HS-27A (cell line): ENCODE data around the gene C1orf50.
"Not testable (repeated sequence)": the region's sequence is repeated elsewhere in the genome, so short reads cannot be mapped to it uniquely, and the experiment has no call there.

Experiments
- DNase-seq: peaks from one replicate; pipeline ENCODE4 v3.0.0-alpha.2; 2012; ENCODE audit warnings: low read depth, missing footprints

C1orf50 gene

GRCh38 chr1:42739753-42740700 lies 27.0 kb upstream of the C1orf50 start, which contains the start of gene CLDN19:
CLDN19 (minus strand) TSS chr1:42740236; CDS start chr1:42740063, 173 bp downstream.
- no peak for DNase-seq

GRCh38 chr1:42740851-42741580 lies 26.0 kb upstream of the C1orf50 start:
- DNase-seq, result no peak

DNA sequence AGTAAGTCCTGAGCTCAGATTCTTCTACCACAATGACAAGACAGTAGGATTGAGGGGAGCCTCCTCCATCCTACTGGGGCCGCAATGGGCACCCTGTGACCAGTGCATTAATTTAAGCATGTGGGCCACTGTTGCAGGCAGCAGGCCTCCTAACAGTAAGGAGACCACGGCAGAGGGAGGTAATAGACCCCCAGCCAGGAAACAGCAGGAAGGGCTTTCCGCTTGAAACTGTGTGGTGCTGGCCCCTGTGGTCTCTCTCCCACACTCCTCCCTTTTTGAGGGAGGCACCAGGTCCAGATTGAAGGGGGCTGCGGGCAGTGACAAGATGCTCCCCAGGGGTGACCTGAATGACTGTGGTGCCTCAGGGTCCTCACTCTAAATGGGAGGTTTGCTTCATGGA lies 25.3 kb upstream of the C1orf50 start:
- no peak for DNase-seq

GRCh38 chr1:42742141-42742540 lies 24.9 kb upstream of the C1orf50 start:
- DNase-seq, result no peak

- no peak for DNase-seq
Measured at GRCh38 chr1:42742617-42743316, 24.3 kb upstream of the C1orf50 start.

DNA sequence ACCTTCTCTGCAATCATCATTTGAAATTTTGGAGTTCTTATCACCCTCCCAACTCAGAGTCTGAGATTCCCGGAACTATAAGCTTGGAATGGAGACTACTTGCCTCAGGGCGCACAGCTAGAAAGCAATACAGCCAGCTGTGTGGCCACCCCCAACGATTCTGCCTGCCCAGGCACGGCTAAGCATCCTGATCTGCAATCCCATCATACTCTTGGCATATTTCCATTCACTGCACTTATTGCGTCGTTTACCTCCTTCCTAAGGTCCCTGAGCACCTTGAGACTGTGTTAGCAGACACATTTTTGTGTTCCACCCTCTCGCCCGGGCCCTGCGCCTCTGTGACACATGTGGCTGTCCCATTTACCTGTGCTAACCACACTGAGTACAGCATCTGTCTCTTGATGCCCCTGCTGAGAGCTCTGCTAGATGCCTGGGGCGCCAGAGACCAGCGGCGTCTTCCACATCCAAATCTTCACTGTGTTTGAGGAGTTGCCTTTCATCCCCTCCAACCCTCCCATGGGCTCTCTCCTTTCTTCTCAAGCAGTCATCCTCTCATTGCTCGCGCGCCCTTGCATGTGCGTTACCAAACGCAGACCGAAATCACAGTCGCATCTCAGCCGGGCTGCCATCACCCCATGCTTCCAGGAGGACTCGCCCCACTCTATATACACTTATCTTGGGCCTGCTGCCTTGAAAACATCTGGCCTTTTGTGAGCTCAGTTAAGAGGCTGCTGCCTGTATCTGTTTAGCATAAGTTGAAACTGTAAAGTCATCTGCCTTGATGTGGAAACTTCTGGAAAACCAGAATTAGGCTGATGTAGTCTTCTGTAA lies 23.5 kb upstream of the C1orf50 start:
- DNase-seq, result no peak

- no peak for DNase-seq
Measured at GRCh38 chr1:42744148-42744413, 23.0 kb upstream of the C1orf50 start.

GRCh38 chr1:42745851-42746250 lies 21.2 kb upstream of the C1orf50 start:
- DNase-seq, result no peak

DNA sequence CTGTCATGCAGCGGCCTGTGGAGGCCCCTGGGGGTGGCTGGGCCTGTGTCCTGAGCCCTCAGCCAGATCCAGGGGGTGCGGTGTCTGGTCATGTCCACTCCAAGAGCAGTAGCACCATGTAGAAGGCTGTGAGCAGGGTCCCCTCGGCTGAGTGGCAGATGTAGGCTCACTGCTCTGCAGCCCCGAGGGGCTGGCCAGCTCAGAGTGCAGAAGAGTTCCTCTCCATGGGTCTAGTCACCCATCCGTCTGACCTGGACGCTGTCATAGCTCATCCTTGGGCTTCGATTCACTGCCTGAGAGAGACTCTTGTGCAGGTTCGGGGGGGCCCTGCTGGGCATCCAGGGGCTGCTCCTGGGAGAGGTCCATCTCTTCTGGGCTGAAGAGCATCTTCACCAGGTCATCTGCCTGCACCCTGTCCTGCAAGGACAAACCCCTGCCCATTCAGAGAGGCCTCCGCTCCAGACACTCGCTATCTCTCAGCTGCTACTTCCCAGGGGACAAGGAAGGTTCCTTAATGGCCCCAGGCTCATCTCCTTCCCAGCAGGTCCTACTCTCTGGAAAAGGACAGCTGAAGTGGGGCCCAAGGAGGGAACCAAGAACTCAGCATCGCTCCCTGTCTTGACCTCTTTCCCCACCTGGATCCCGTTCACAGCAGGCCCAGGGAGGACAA lies 20.5 kb upstream of the C1orf50 start:
- DNase-seq, result no peak

DNA sequence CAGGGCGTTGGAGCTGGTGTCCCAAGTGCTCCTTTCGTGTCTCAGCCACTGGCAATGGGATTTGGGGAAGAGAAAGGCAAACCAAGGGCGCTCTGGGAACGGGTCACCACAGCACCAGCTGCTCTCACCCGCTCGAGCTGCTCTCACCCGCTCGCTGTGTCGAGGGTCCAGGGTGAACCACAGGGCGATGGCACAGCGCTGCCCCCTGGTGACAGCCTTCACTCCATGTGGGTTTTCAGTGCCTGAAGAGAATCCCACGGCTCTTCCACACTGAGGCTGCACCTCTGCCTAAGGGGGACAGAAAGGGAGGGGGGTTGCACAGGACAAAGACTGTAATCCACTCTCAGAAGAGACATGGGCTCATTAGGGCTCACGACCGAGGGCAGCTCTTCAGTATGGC lies 19.9 kb upstream of the C1orf50 start:
- DNase-seq, result no peak

GRCh38 chr1:42748021-42748420 lies 19.0 kb upstream of the C1orf50 start:
- DNase-seq, result no peak

DNA sequence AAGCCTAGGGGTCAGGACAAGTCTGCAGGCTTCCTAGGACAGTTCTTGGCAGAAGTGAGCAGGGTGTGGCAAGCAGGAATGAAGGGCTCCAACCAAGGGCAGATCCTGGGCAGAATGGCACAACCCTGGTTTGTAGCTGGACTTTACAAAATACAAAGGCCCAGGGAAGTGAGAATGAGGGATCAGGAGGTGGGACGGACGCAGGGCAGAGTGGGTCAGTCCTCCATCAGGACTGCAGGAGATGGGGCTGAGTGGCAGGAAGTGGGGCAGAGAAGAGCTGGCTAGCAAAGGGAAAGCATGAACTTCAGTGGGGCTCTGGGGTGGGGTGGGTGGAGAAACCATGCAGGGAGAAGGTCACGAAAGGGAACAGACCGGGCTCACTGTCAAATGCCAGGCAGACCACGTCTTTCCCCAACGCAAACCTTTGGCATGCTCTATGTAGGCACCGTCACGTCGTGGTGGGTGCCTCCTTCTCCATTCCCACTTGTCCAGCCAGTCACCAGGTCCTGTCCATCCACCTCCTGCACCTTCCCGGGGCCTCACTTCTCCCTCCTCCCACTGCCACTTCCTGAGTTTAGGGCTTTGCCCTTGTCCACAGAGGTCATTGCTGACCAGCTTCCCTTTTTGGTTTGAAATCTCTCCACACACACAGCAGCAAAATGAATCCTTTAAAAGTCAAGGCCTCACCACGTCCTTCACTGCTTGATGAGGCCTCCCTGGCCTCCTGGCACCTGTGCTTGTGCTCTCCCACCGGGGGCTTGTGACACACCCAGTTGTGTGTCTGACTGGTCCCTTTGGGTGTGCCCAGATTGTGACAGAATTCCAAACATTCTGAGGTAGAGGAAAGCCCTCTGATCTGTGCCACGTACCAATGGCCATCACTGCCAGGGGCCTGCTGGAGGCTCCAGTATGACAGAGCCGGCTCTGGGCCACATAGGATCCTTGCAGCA lies 18.3 kb upstream of the C1orf50 start:
- DNase-seq, result no peak

DNA sequence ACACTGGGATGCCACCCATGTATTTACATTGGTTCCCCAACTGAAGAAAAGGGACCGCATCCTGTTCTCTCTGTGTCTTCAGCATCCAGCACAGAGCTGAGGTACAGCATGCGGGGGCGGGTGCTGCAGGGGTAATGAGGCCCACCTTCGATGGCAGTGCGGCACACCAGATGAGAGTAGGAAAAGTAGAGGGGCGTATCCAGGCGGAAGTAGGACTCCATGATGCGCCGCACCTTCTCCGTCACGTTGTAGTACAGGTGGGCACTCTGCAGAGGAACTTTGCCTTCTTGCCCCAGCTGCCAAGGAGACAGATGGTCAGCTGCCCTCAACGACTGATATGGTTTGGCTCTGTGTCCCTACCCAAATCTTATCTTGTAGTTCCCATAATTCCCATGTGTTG lies 17.0 kb upstream of the C1orf50 start:
- DNase-seq, result no peak

GRCh38 chr1:42751511-42752070 lies 15.5 kb upstream of the C1orf50 start:
- not testable (repeated sequence) for DNase-seq

- DNase-seq, result no peak
Measured at GRCh38 chr1:42752284-42752683, 14.8 kb upstream of the C1orf50 start.

DNA sequence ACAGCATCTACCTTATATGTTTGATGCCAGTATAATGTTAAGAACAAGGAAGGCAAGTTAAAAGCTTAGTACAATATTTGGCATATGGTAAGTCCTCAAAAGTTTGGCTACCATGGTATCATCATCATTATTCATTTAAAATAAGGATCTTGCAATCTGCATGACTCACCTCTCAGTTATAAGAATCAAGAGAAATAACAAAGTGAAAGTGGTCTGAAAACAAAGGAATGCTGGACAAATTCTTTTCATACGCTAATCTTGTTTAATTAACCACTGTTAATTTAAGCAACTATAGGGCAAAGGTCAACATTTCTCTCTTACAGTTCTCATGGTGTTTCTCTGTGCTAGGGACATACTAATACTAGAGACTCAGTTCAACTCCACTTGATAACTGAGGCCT lies 14.0 kb upstream of the C1orf50 start:
- DNase-seq, result no peak

- DNase-seq, result peak; percentile 14
Measured at GRCh38 chr1:42756956-42757891, 9.8 kb upstream of the C1orf50 start.

DNA sequence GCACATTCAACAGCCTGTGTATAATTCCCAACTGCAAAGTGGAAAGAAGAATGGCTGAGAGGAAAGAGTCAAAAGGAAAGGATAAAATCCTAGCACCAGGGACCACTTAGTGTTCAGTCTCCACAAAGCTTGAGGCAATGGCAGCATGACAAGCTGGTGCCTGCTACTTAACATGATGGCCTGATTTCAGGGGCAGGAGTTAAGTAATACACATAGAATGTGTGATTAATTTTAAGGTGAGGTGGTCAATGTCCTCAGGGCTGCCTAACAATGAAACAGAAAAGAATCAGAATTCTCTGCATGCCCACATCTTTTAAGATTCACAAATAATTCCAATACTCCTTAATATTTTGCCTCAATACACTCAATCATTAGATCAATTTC lies 9.2 kb upstream of the C1orf50 start:
- no peak for DNase-seq

- no peak for DNase-seq
Measured at GRCh38 chr1:42758641-42759040, 8.4 kb upstream of the C1orf50 start.
